Measurements from ENCODE around the gene USP38.

Gene USP38

GRCh38 chr4:143252478-143252877 lies 67.8 kb downstream of the USP38 start:
- TF ChIP-seq CTCF (IDR thresholded peaks at IDR 0.05; ENCODE audit: insufficient read depth, low read length, missing control alignments) = no peak
- ChIA-PET CTCF (interaction anchor here (0.7 kb wide), 1 partner anchor 11 kb away, joined by 3 read pairs; no protein-coding TSS in a partner anchor), POLR2A (no interaction called here)
- no peak overlapping the region for H3K4me3 ChIP-seq (ENCODE audit: low read depth, low read length)
- DNase-seq (ENCODE audit: low read depth, low spot score) = no peak

- ChIA-PET POLR2A (no interaction called here), CTCF (interaction anchor here (0.7 kb wide), 1 partner anchor 12 kb away, joined by 3 read pairs; no protein-coding TSS in a partner anchor)
- no peak for DNase-seq (ENCODE audit: low read depth, low spot score)
- H3K4me3 ChIP-seq (ENCODE audit: low read depth, low read length) = no peak overlapping the region
- no peak for TF ChIP-seq CTCF (IDR thresholded peaks at IDR 0.05; ENCODE audit: insufficient read depth, low read length, missing control alignments)
These were observed 68.4 kb downstream of the USP38 start for GRCh38 chr4:143253166-143253565.

GRCh38 chr4:143254491-143255226 lies 69.9 kb downstream of the USP38 start:
- ChIA-PET CTCF (no interaction called here), POLR2A (no interaction called here)
- TF ChIP-seq CTCF (IDR thresholded peaks at IDR 0.05; ENCODE audit: insufficient read depth, low read length, missing control alignments) = no peak
- no peak overlapping the region for H3K4me3 ChIP-seq (ENCODE audit: low read depth, low read length)
- no peak for DNase-seq (ENCODE audit: low read depth, low spot score)

- H3K4me3 ChIP-seq (ENCODE audit: low read depth, low read length) = no peak overlapping the region
- ChIA-PET CTCF (no interaction called here), POLR2A (no interaction called here)
- no peak for TF ChIP-seq CTCF (IDR thresholded peaks at IDR 0.05; ENCODE audit: insufficient read depth, low read length, missing control alignments)
- no peak for DNase-seq (ENCODE audit: low read depth, low spot score)
These were observed 71.7 kb downstream of the USP38 start for GRCh38 chr4:143256456-143256855.

- H3K4me3 ChIP-seq (ENCODE audit: low read depth, low read length) = no peak overlapping the region
- CTCF ChIA-PET = no interaction called here
- POLR2A ChIA-PET = no interaction called here
- TF ChIP-seq CTCF (IDR thresholded peaks at IDR 0.05; ENCODE audit: insufficient read depth, low read length, missing control alignments) = no peak
- no peak for DNase-seq (ENCODE audit: low read depth, low spot score)
These were observed 72.6 kb downstream of the USP38 start for GRCh38 chr4:143257356-143257755.

- DNase-seq (ENCODE audit: low read depth, low spot score) = no peak
- no peak overlapping the region for H3K4me3 ChIP-seq (ENCODE audit: low read depth, low read length)
- CTCF ChIA-PET = no interaction called here
- TF ChIP-seq CTCF (IDR thresholded peaks at IDR 0.05; ENCODE audit: insufficient read depth, low read length, missing control alignments) = no peak
- POLR2A ChIA-PET = no interaction called here
These were observed 76.0 kb downstream of the USP38 start for GRCh38 chr4:143260750-143261149.

Measured in AG04449 (cell line).